H1 (cell line): ENCODE results near the gene DXO. TPM values are rescaled to one million over a fixed set of nuclear protein-coding genes. Genes with fewer than 3 reads are reported as not detected.
A peak's percentile ranks its signal among the peaks of the same experiment; 100 is the strongest.

ENCODE experiments used
- CTCF ChIA-PET: fragments of 300-600 bp; sonication (Branson Sonifier 250); formaldehyde crosslinking; loops from one replicate; lab custom pipeline; 2021; ENCODE audit not compliant: partially characterized antibody; lab: Charles Lee
- POLR2A ChIA-PET: fragments of 300-600 bp; sonication (Branson Sonifier 250); formaldehyde crosslinking; loops from one replicate; lab custom pipeline; 2021; ENCODE audit warnings: inconsistent platforms; ENCODE audit not compliant: partially characterized antibody; lab: Charles Lee
- DNase-seq, 2 experiments: peaks; one replicate each; pipeline versions ENCODE4 v3.0.0 to v3.0.0-alpha.2; 2010 to 2022; ENCODE audit warnings: low spot score in 2 of 2, low read depth in 1 of 2, mixed read lengths in 1 of 2
- FAIRE-seq: peaks from 2 replicates; lab custom pipeline; 2011; peaks lifted over from hg19 to GRCh38; lab: Jason Lieb, UNC
- H2AFZ ChIP-seq: 2 replicates; pipeline ENCODE4 v1.8.1; 2012; ENCODE audit warnings: low read length, inconsistent platforms
- H2AK5ac ChIP-seq: 2 replicates; pipeline ENCODE4 v1.6.1; 2013; ENCODE audit warnings: low read depth, low read length
- H2BK120ac ChIP-seq: replicated peaks from 2 replicates; pipeline ENCODE3; 2013; ENCODE audit warnings: low read depth, low read length, inconsistent platforms
- H2BK12ac ChIP-seq: 2 replicates; pipeline ENCODE4 v1.6.1; 2013; ENCODE audit warnings: low read depth, low read length
- H2BK15ac ChIP-seq: 2 replicates; pipeline ENCODE4 v1.6.1; 2013; ENCODE audit warnings: low read length
- H2BK20ac ChIP-seq: 2 replicates; pipeline ENCODE4 v1.6.1; 2013; ENCODE audit warnings: low read length
- H2BK5ac ChIP-seq: 2 replicates; pipeline ENCODE4 v1.6.1; 2013; ENCODE audit warnings: low read depth, low read length
- H3K14ac ChIP-seq: 2 replicates; pipeline ENCODE4 v1.6.1; 2013; ENCODE audit warnings: inconsistent platforms; ENCODE audit not compliant: insufficient read length
- H3K18ac ChIP-seq: 2 replicates; pipeline ENCODE4 v1.6.1; 2013; ENCODE audit warnings: low read length; ENCODE audit errors: extremely low read depth
- H3K23ac ChIP-seq: 2 replicates; pipeline ENCODE4 v1.6.1; 2013; ENCODE audit warnings: inconsistent platforms; ENCODE audit not compliant: insufficient read length
- H3K23me2 ChIP-seq: 2 replicates; pipeline ENCODE4 v1.6.1; 2013; ENCODE audit warnings: low read depth, low read length
- H3K27ac ChIP-seq: 2 replicates; pipeline ENCODE4 v1.6.1; 2011; ENCODE audit warnings: low read depth, low read length, inconsistent platforms
- H3K27me3 ChIP-seq, 4 experiments: replicated peaks in 1 of 4; 1 replicate in 1 of 4; 2 replicates in 3 of 4; pipeline versions ENCODE4 v1.6.1 to v1.8.1; 2011 to 2013; ENCODE audit warnings: low read length in 3 of 4, mild to moderate bottlenecking in 3 of 4, inconsistent platforms in 2 of 4, mixed read lengths in 2 of 4, moderate library complexity in 1 of 4; ENCODE audit not compliant: control insufficient read depth in 3 of 4, insufficient read depth in 3 of 4; ENCODE audit errors: extremely low read depth in 1 of 4
- H3K36me3 ChIP-seq, 4 experiments: 2 replicates each; pipeline versions ENCODE4 v1.6.1 to v1.8.1; 2011 to 2013; ENCODE audit warnings: mild to moderate bottlenecking in 4 of 4, low read length in 3 of 4, moderate library complexity in 2 of 4, control low read depth in 1 of 4, inconsistent platforms in 1 of 4; ENCODE audit not compliant: insufficient read depth in 4 of 4, control insufficient read depth in 2 of 4
- H3K4ac ChIP-seq: replicated peaks from 2 replicates; pipeline ENCODE3; 2013; ENCODE audit warnings: low read length, low read depth, mixed read lengths, inconsistent platforms; ENCODE audit not compliant: insufficient read length
- H3K4me1 ChIP-seq, 4 experiments: replicated peaks in 1 of 4; 1 replicate in 1 of 4; 2 replicates in 3 of 4; pipeline versions ENCODE4 v1.6.1 to v1.8.1; 2011 to 2013; ENCODE audit warnings: low read length in 3 of 4, inconsistent platforms in 2 of 4, mixed read lengths in 1 of 4; ENCODE audit not compliant: insufficient read depth in 4 of 4, control insufficient read depth in 3 of 4
- H3K4me2 ChIP-seq, 2 experiments: 2 replicates each; pipeline versions ENCODE4 v1.6.1 to v1.8.1; 2011 to 2013; ENCODE audit warnings: low read depth in 2 of 2, low read length in 2 of 2, control low read depth in 1 of 2, inconsistent platforms in 1 of 2, mild to moderate bottlenecking in 1 of 2; ENCODE audit not compliant: insufficient read depth in 1 of 2
- H3K4me3 ChIP-seq, 4 experiments: fragments of 200-600, 300-600 bp in 1 of 4; sonication (generic), shearing (Covaris generic), sonication (Bioruptor Twin) in 1 of 4; 2 replicates each; pipeline versions ENCODE4 v1.5.1 to v1.8.1; 2011 to 2016; ENCODE audit warnings: low read length in 4 of 4, low read depth in 3 of 4, control low read depth in 2 of 4, inconsistent platforms in 2 of 4, mild to moderate bottlenecking in 2 of 4, mixed read lengths in 1 of 4, moderate library complexity in 1 of 4; ENCODE audit not compliant: insufficient read depth in 2 of 4; ENCODE audit errors: extremely low read depth in 1 of 4
- H3K56ac ChIP-seq: replicated peaks from 2 replicates; pipeline ENCODE3; 2013; ENCODE audit warnings: low read depth, mild to moderate bottlenecking, mixed read lengths, low read length, inconsistent platforms; ENCODE audit not compliant: insufficient read length
- H3K79me1 ChIP-seq: 2 replicates; pipeline ENCODE4 v1.6.1; 2013; ENCODE audit warnings: low read depth, low read length, control low read depth
- H3K79me2 ChIP-seq, 2 experiments: 2 replicates each; pipeline versions ENCODE4 v1.6.1 to v1.8.1; 2012 to 2013; ENCODE audit warnings: low read length in 2 of 2, mild to moderate bottlenecking in 2 of 2, inconsistent platforms in 1 of 2; ENCODE audit not compliant: insufficient read depth in 2 of 2, control insufficient read depth in 1 of 2
- H3K9ac ChIP-seq, 4 experiments: replicated peaks in 1 of 4; 1 replicate in 1 of 4; 2 replicates in 3 of 4; pipeline versions ENCODE4 v1.6.1 to v1.8.1; 2011 to 2013; ENCODE audit warnings: low read depth in 3 of 4, low read length in 3 of 4, control low read depth in 2 of 4, mild to moderate bottlenecking in 2 of 4, moderate library complexity in 2 of 4, inconsistent platforms in 1 of 4; ENCODE audit errors: extremely low read depth in 1 of 4
- H3K9me3 ChIP-seq, 2 experiments: 2 replicates each; pipeline versions ENCODE4 v1.6.1 to v1.8.1; 2012 to 2013; ENCODE audit warnings: mild to moderate bottlenecking in 2 of 2, moderate library complexity in 2 of 2, control low read depth in 1 of 2, inconsistent platforms in 1 of 2, low read depth in 1 of 2, low read length in 1 of 2, mixed read lengths in 1 of 2; ENCODE audit not compliant: insufficient read depth in 2 of 2
- H4K20me1 ChIP-seq, 2 experiments: replicated peaks in 1 of 2; 2 replicates each; pipeline versions ENCODE3 to v1.8.1; 2011 to 2013; ENCODE audit warnings: inconsistent platforms in 2 of 2, low read length in 2 of 2, mild to moderate bottlenecking in 1 of 2; ENCODE audit not compliant: insufficient read depth in 2 of 2, control insufficient read depth in 1 of 2
- H4K5ac ChIP-seq: 2 replicates; pipeline ENCODE4 v1.6.1; 2013; ENCODE audit warnings: low read length, low read depth, mixed read lengths, inconsistent platforms; ENCODE audit not compliant: insufficient read length
- H4K8ac ChIP-seq: 2 replicates; pipeline ENCODE4 v1.8.0; 2013; ENCODE audit warnings: mild to moderate bottlenecking, moderate library complexity, low read length, inconsistent platforms; ENCODE audit not compliant: insufficient read depth; ENCODE audit errors: extremely low read depth
- H4K91ac ChIP-seq: replicated peaks from 2 replicates; pipeline ENCODE3; 2013; ENCODE audit warnings: low read length, mixed read lengths, inconsistent platforms; ENCODE audit not compliant: insufficient read length
- ASH2L ChIP-seq: fragments of 200-600, 300-600 bp; sonication (generic); IDR thresholded peaks from one replicate; pipeline ENCODE4 v1.7.1; 2017; ENCODE audit warnings: low read length
- BACH1 ChIP-seq: IDR thresholded peaks from 2 replicates; pipeline ENCODE4 v1.6.1; 2012; ENCODE audit warnings: low read length, improper control_type of control experiment
- BRCA1 ChIP-seq: IDR thresholded peaks from 2 replicates; pipeline ENCODE4 v1.6.1; 2012; ENCODE audit warnings: low read depth, low read length, improper control_type of control experiment
- CTCF ChIP-seq, 3 experiments: IDR thresholded peaks; 1 replicate in 2 of 3; 2 replicates in 1 of 3; pipeline versions ENCODE4 v1.5.1 to v1.6.1; 2011; ENCODE audit warnings: low read length in 3 of 3, mild to moderate bottlenecking in 3 of 3, inconsistent platforms in 2 of 3, low read depth in 1 of 3, moderate library complexity in 1 of 3; ENCODE audit not compliant: insufficient read depth in 1 of 3; ENCODE audit errors: control extremely low read depth in 1 of 3
- EP300 ChIP-seq, 2 experiments: IDR thresholded peaks; 1 replicate in 1 of 2; 2 replicates in 1 of 2; pipeline ENCODE4 v1.6.1; 2011 to 2012; ENCODE audit warnings: low read depth in 2 of 2, low read length in 2 of 2, mild to moderate bottlenecking in 2 of 2, borderline replicate concordance in 1 of 2, inconsistent platforms in 1 of 2, moderate library complexity in 1 of 2
- GTF2F1 ChIP-seq: IDR thresholded peaks from 2 replicates; pipeline ENCODE4 v1.6.1; 2012; ENCODE audit warnings: low read depth, low read length, improper control_type of control experiment, borderline replicate concordance
- MAFK ChIP-seq: IDR thresholded peaks from 2 replicates; pipeline ENCODE4 v1.6.1; 2012; ENCODE audit warnings: low read depth, mild to moderate bottlenecking, improper control_type of control experiment, low read length
- MAX ChIP-seq: IDR thresholded peaks from 2 replicates; pipeline ENCODE4 v1.6.1; 2012; ENCODE audit warnings: inconsistent platforms
- RAD21 ChIP-seq, 2 experiments: IDR thresholded peaks in 1 of 2; conservative IDR thresholded peaks in 1 of 2; 2 replicates each; pipeline ENCODE4 v1.6.1; 2011; ENCODE audit warnings: low read depth in 2 of 2, low read length in 2 of 2, improper control_type of control experiment in 1 of 2, inconsistent platforms in 1 of 2, mild to moderate bottlenecking in 1 of 2, moderate library complexity in 1 of 2
- RFX5 ChIP-seq: IDR thresholded peaks from 2 replicates; pipeline ENCODE4 v1.6.1; 2011; ENCODE audit warnings: low read depth, low read length, improper control_type of control experiment, borderline replicate concordance
- RXRA ChIP-seq: IDR thresholded peaks from 2 replicates; pipeline ENCODE4 v1.6.1; 2011; ENCODE audit warnings: low read depth, mild to moderate bottlenecking, low read length, moderate library complexity; ENCODE audit not compliant: insufficient read depth
- WGBS, 2 experiments: shearing (Covaris generic) in 1 of 2; methylation state at CpG; one replicate each; pipeline versions ENCODE4 v1.1.6 to v1.1.7; 2013 to 2015; ENCODE audit warnings: low lambda C conversion rate in 2 of 2, mixed read lengths in 2 of 2, inconsistent platforms in 1 of 2, low coverage in 1 of 2, missing lambda C conversion rate in 1 of 2; ENCODE audit not compliant: insufficient replicate concordance in 2 of 2, insufficient coverage in 1 of 2, insufficient read length in 1 of 2; ENCODE audit errors: extremely low coverage in 1 of 2, missing lambda C conversion rate in 1 of 2; 5-methylcytosine and 5-hydroxymethylcytosine counted together
- polyA plus RNA-seq, 7 experiments: library from polyadenylated mRNA; depleted of rRNA in 3 of 7; stranded (reverse) in 5 of 7; unstranded in 2 of 7; fragments of >200 nt in 5 of 7; fragments of 200-250 nt in 2 of 7; gene quantifications; 1 replicate in 5 of 7; 2 replicates in 1 of 7; 4 replicates in 1 of 7; pipeline versions ENCODE4 v1.2.1 to v1.2.3, GENCODE V29; 2011 to 2013; ENCODE audit warnings: missing spikeins in 2 of 7, mixed read lengths in 2 of 7
- total RNA-seq: library from RNA; stranded (reverse); fragmentation: NEBNext Ultra II Directional; extraction: Animal tissue kit (Norgen Biotek cat#: 25700); gene quantifications from 2 replicates; pipeline ENCODE4 v1.2.1, GENCODE V29; 2021

The DXO gene
- total and polyA plus RNA-seq, 2 of the 8 experiments (the other 6 are each of a cell fraction or from before 2014, with no cell fraction given), result 14.7 to 23.9 TPM

GRCh38 chr6:31922942-31923341 lies 49.0 kb downstream of the DXO start:
- Histone ChIP-seq H3K79me2 (no peaks in the 10 kb centered on the region), H3K4me2 (no peak overlapping the region), H4K91ac (no peak overlapping the region), H3K4me1 (no peaks in the 10 kb centered on the region), H3K27ac (no peak overlapping the region), H3K23me2 (no peaks in the 10 kb centered on the region), H3K56ac (no peak overlapping the region), H2AK5ac (no peak overlapping the region), H3K27me3 (no peaks in the 10 kb centered on the region), H3K79me1 (no peaks in the 10 kb centered on the region), H2BK5ac (no peak overlapping the region), H3K9me3 (no peaks in the 10 kb centered on the region), H2BK15ac (no peak overlapping the region), H2BK120ac (no peak overlapping the region), H3K14ac (no peak overlapping the region), H3K23ac (no peak overlapping the region), H4K20me1 (no peaks in the 10 kb centered on the region), H2BK20ac (no peak overlapping the region), H4K8ac (no peak overlapping the region), H4K5ac (no peak overlapping the region), H3K18ac (no peak overlapping the region), H2BK12ac (no peak overlapping the region), H3K9ac (no peak overlapping the region), H3K36me3 (no peaks in the 10 kb centered on the region), H3K4ac (no peak overlapping the region), H3K4me3 (no peak overlapping the region), H2AFZ (no peak overlapping the region)
- CTCF ChIA-PET, result interaction anchor here (0.6 to 6.4 kb wide), 32 partner anchors 11 to 1777 kb away, joined by 3 to 43 read pairs (median 4); partner anchors contain the start of genes BAG6, CFB and EHMT2
- POLR2A ChIA-PET, result interaction anchor here (0.6 to 1.6 kb wide), 6 partner anchors 15 to 193 kb away, joined by 3 to 6 read pairs (median 4); partner anchors contain the start of gene EHMT2
- WGBS, 2 experiments, result 46% methylated on average over 5 of the region's 5 CpGs; no CpG with 5 or more reads in 1 of the 2 experiments
- no peak for DNase-seq
- no peak for FAIRE-seq
- no peak for TF ChIP-seq BACH1
- no peak for TF ChIP-seq MAX
- peak; percentile 68 to 76 for TF ChIP-seq RAD21 (IDR thresholded peaks at IDR 0.05 in 1 of 2, conservative IDR thresholded peaks at IDR 0.05 in 1 of 2; ENCODE audit: low read depth in 2 of 2, low read length in 2 of 2)
- no peak for TF ChIP-seq ASH2L
- TF ChIP-seq EP300 (IDR thresholded peaks at IDR 0.05; ENCODE audit: borderline replicate concordance in 1 of 2, low read depth in 2 of 2, low read length in 2 of 2), result no peak
- no peak for TF ChIP-seq RFX5
- TF ChIP-seq BRCA1, result no peak
- TF ChIP-seq CTCF (IDR thresholded peaks at IDR 0.05; ENCODE audit: control extremely low read depth in 1 of 3, insufficient read depth in 1 of 3, low read depth in 1 of 3, low read length in 3 of 3), result peak; percentile 32 to 57 (median 55)
- no peak for TF ChIP-seq MAFK
- TF ChIP-seq RXRA, result no peak
- no peak for TF ChIP-seq GTF2F1
